H1 (cell line): ENCODE measurements around the gene CD44. TPM values are rescaled to one million over a fixed set of nuclear protein-coding genes. Genes with fewer than 3 reads are reported as not detected.

Experiments used
- GTF2F1 ChIP-seq: IDR thresholded peaks from 2 replicates; pipeline ENCODE4 v1.6.1; 2012; ENCODE audit warnings: low read depth, low read length, improper control_type of control experiment, borderline replicate concordance
- polyA plus RNA-seq, 7 experiments: library from polyadenylated mRNA; depleted of rRNA in 3 of 7; stranded (reverse) in 5 of 7; unstranded in 2 of 7; fragments of >200 nt in 5 of 7; fragments of 200-250 nt in 2 of 7; gene quantifications; 1 replicate in 5 of 7; 2 replicates in 1 of 7; 4 replicates in 1 of 7; pipeline versions ENCODE4 v1.2.1 to v1.2.3, GENCODE V29; 2011 to 2013; ENCODE audit warnings: missing spikeins in 2 of 7, mixed read lengths in 2 of 7
- total RNA-seq: library from RNA; stranded (reverse); fragmentation: NEBNext Ultra II Directional; extraction: Animal tissue kit (Norgen Biotek cat#: 25700); gene quantifications from 2 replicates; pipeline ENCODE4 v1.2.1, GENCODE V29; 2021

CD44 gene
- total and polyA plus RNA-seq, 2 of the 8 experiments (the other 6 are each of a cell fraction or from before 2014, with no cell fraction given): 11.8 to 13.7 TPM

GRCh38 chr11:35163702-35164496, 24.9 kb downstream of the CD44 start (continued):
- no peak for TF ChIP-seq GTF2F1
